GM23338 (cell line): ENCODE results near the gene SFI1.

Experiments
- CREB1 ChIP-seq: fragments of 250-450 bp; sonication (Bioruptor Pico); IDR thresholded peaks from 2 replicates; pipeline ENCODE4 v1.5.0; 2020; ENCODE audit warnings: low read depth, mild to moderate bottlenecking, moderate library complexity
- CTCF ChIP-seq, 2 experiments: fragments of 200-600 bp in 1 of 2; sonication (generic) in 1 of 2; conservative IDR thresholded peaks; 2 replicates each; pipeline versions ENCODE4 v1.5.1 to v1.6.1; 2016 to 2017; ENCODE audit warnings: antibody characterized with exemption in 2 of 2, low read depth in 2 of 2, mild to moderate bottlenecking in 2 of 2, moderate library complexity in 1 of 2
- ETS1 ChIP-seq: IDR thresholded peaks from 2 replicates; pipeline ENCODE4 v1.6.1; 2016; ENCODE audit warnings: antibody characterized with exemption
- EZH2 ChIP-seq: fragments of 200-600 bp; sonication (generic); IDR thresholded peaks from one replicate; pipeline ENCODE4 v1.8.0; 2017; ENCODE audit warnings: antibody characterized with exemption, mild to moderate bottlenecking, low read depth; ENCODE audit not compliant: unreplicated experiment
- EZH2phosphoT487 ChIP-seq: fragments of 200-600 bp; sonication (generic); IDR thresholded peaks from one replicate; pipeline ENCODE4 v1.8.1; 2018; ENCODE audit warnings: antibody characterized with exemption; ENCODE audit not compliant: unreplicated experiment
- JUNB ChIP-seq: IDR thresholded peaks from one replicate; pipeline ENCODE4 v1.6.1; 2016; ENCODE audit warnings: antibody characterized with exemption; ENCODE audit not compliant: unreplicated experiment
- POLR2AphosphoS5 ChIP-seq: IDR thresholded peaks from 2 replicates; pipeline ENCODE4 v1.6.1; 2016; ENCODE audit warnings: antibody characterized with exemption, low read depth
- REST ChIP-seq: IDR thresholded peaks from one replicate; pipeline ENCODE4 v1.6.1; 2018; ENCODE audit warnings: antibody characterized with exemption; ENCODE audit not compliant: unreplicated experiment
- STAT1 ChIP-seq: IDR thresholded peaks from one replicate; pipeline ENCODE4 v1.6.1; 2016; ENCODE audit warnings: antibody characterized with exemption; ENCODE audit not compliant: unreplicated experiment
- ZNF114 ChIP-seq: fragments of 250-450 bp; sonication (Bioruptor Pico); IDR thresholded peaks from 2 replicates; pipeline ENCODE4 v1.5.0; 2020; ENCODE audit warnings: mild to moderate bottlenecking, moderate library complexity
- ZNF331 ChIP-seq: fragments of 250-450 bp; sonication (Bioruptor Pico); IDR thresholded peaks from 2 replicates; pipeline ENCODE4 v1.5.0; 2020; ENCODE audit warnings: low read depth, mild to moderate bottlenecking, moderate library complexity
- ZNF462 ChIP-seq: fragments of 250-450 bp; sonication (Bioruptor Pico); IDR thresholded peaks from 2 replicates; pipeline ENCODE4 v1.5.0; 2020; ENCODE audit warnings: mild to moderate bottlenecking, moderate library complexity

GRCh38 chr22:31561238-31561887, 65.0 kb downstream of the SFI1 start:
- peak; percentile 73 to 94 for TF ChIP-seq CTCF (conservative IDR thresholded peaks at IDR 0.05; ENCODE audit: low read depth in 2 of 2)
- no peak for TF ChIP-seq EZH2
- TF ChIP-seq EZH2phosphoT487: no peak
- TF ChIP-seq POLR2AphosphoS5: no peak
- TF ChIP-seq REST: no peak
- 0 out of 2 replicates have a peak, but pooled peaks have one; percentile 25 for TF ChIP-seq CREB1 (CRISPR knock-in tag)
- no peak for TF ChIP-seq JUNB
- TF ChIP-seq ZNF331 (CRISPR knock-in tag): no peak
- TF ChIP-seq ETS1: no peak
- no peak for TF ChIP-seq ZNF114 (CRISPR knock-in tag)
- TF ChIP-seq STAT1: no peak
- no peak for TF ChIP-seq ZNF462 (CRISPR knock-in tag)
